SK-N-SH (cell line): Measurements from ENCODE around the gene TMEM259. TPM values are rescaled to one million over a fixed set of nuclear protein-coding genes. Genes with fewer than 3 reads are reported as not detected.

Source experiments
- CTCF ChIA-PET: fragments of 300-600, 350-600 bp; formaldehyde crosslinking; extraction: SDS; loops from one replicate; lab custom pipeline; 2021; lab: Yijun Ruan, JAX
- POLR2A ChIA-PET: fragments of 350-600 bp; sonication (Branson Sonifier 250); formaldehyde crosslinking; extraction: SDS; loops from one replicate; lab custom pipeline; 2020; ENCODE audit warnings: antibody characterized with exemption, inconsistent platforms; lab: Yijun Ruan, JAX
- DNase-seq: peaks from one replicate; pipeline ENCODE4 v3.0.0; 2012
- H2AFZ ChIP-seq: fragments of 200-600 bp; sonication (generic); 2 replicates; pipeline ENCODE4 v1.8.1; 2016; ENCODE audit warnings: antibody characterized with exemption, mild to moderate bottlenecking, low read depth
- H3F3A ChIP-seq: fragments of 200-600 bp; sonication (generic); replicated peaks from 2 replicates; pipeline ENCODE3; 2016; ENCODE audit warnings: antibody characterized with exemption, mild to moderate bottlenecking; ENCODE audit not compliant: insufficient read depth
- H3K27ac ChIP-seq, 2 experiments: fragments of 200-500 bp in 1 of 2; fragments of 200-600 bp in 1 of 2; sonication (Bioruptor generic) in 1 of 2; sonication (generic), shearing (Covaris generic) in 1 of 2; 2 replicates each; pipeline versions ENCODE4 v1.5.1 to v1.6.1; 2014 to 2016; ENCODE audit warnings: low read depth in 2 of 2, inconsistent platforms in 1 of 2, low read length in 1 of 2, mild to moderate bottlenecking in 1 of 2, mixed read lengths in 1 of 2
- H3K27me3 ChIP-seq: fragments of 200-600 bp; sonication (generic), shearing (Covaris generic); 2 replicates; pipeline ENCODE4 v1.6.1; 2016; ENCODE audit warnings: mixed run types; ENCODE audit not compliant: insufficient read depth
- H3K36me3 ChIP-seq, 2 experiments: fragments of 200-500 bp in 1 of 2; fragments of 200-600 bp in 1 of 2; sonication (Bioruptor generic) in 1 of 2; sonication (generic) in 1 of 2; replicated peaks in 1 of 2; 2 replicates each; pipeline versions ENCODE3 to v1.5.1; 2014 to 2016; ENCODE audit warnings: low read length in 1 of 2, mild to moderate bottlenecking in 1 of 2; ENCODE audit not compliant: insufficient read depth in 2 of 2, control insufficient read depth in 1 of 2
- H3K4me1 ChIP-seq, 2 experiments: fragments of 200-500 bp in 1 of 2; fragments of 200-600 bp in 1 of 2; sonication (Bioruptor generic) in 1 of 2; sonication (generic), shearing (Covaris generic) in 1 of 2; 2 replicates each; pipeline versions ENCODE4 v1.5.1 to v1.6.1; 2014 to 2016; ENCODE audit warnings: low read depth in 1 of 2, low read length in 1 of 2, mixed run types in 1 of 2; ENCODE audit not compliant: insufficient read depth in 2 of 2, control insufficient read depth in 1 of 2
- H3K4me2 ChIP-seq: fragments of 200-600 bp; sonication (generic), shearing (Covaris generic); 2 replicates; pipeline ENCODE4 v1.6.1; 2017; ENCODE audit warnings: mixed run types
- H3K4me3 ChIP-seq, 2 experiments: fragments of 200-500 bp in 1 of 2; fragments of 200-600 bp in 1 of 2; sonication (Bioruptor generic) in 1 of 2; sonication (generic), shearing (Covaris generic) in 1 of 2; 2 replicates each; pipeline versions ENCODE4 v1.5.1 to v1.8.1; 2014 to 2016; ENCODE audit warnings: low read depth in 2 of 2, inconsistent platforms in 1 of 2, low read length in 1 of 2, mild to moderate bottlenecking in 1 of 2, mixed read lengths in 1 of 2, moderate library complexity in 1 of 2
- H3K79me2 ChIP-seq: fragments of 200-600 bp; sonication (generic); 2 replicates; pipeline ENCODE4 v1.8.1; 2017; ENCODE audit warnings: mild to moderate bottlenecking; ENCODE audit not compliant: insufficient read depth
- H3K9ac ChIP-seq: fragments of 200-600 bp; sonication (generic); 2 replicates; pipeline ENCODE4 v1.6.1; 2017; ENCODE audit warnings: mixed run types
- H3K9me2 ChIP-seq: fragments of 200-600 bp; sonication (generic); 2 replicates; pipeline ENCODE4 v1.6.1; 2017; ENCODE audit warnings: mixed run types
- H3K9me3 ChIP-seq: fragments of 200-600 bp; sonication (generic); 2 replicates; pipeline ENCODE4 v1.6.1; 2017; ENCODE audit warnings: mixed run types, mild to moderate bottlenecking, moderate library complexity
- H4K20me1 ChIP-seq: fragments of 200-600 bp; sonication (generic); 2 replicates; pipeline ENCODE4 v1.6.1; 2017; ENCODE audit warnings: mild to moderate bottlenecking, mixed run types; ENCODE audit not compliant: insufficient read depth
- EP300 ChIP-seq, 2 experiments: IDR thresholded peaks; 2 replicates each; pipeline versions ENCODE4 v1.4.0 to v1.6.1; 2012; ENCODE audit warnings: borderline replicate concordance in 1 of 2, low read depth in 1 of 2, low read length in 1 of 2
- IRF3 ChIP-seq: fragments of 150-350 bp; IDR thresholded peaks from 2 replicates; pipeline ENCODE4 v1.6.1; 2016; ENCODE audit warnings: mild to moderate bottlenecking, low read depth, low read length
- JUND ChIP-seq: IDR thresholded peaks from 2 replicates; pipeline ENCODE4 v1.4.0; 2012
- MAX ChIP-seq: IDR thresholded peaks from 2 replicates; pipeline ENCODE4 v1.4.0; 2012; ENCODE audit warnings: low read depth
- MEF2A ChIP-seq: IDR thresholded peaks from 2 replicates; pipeline ENCODE4 v1.4.0; 2012; ENCODE audit warnings: low read depth, borderline replicate concordance
- NRF1 ChIP-seq: IDR thresholded peaks from 2 replicates; pipeline ENCODE4 v1.6.1; 2012; ENCODE audit warnings: low read depth, mild to moderate bottlenecking, low read length
- RAD21 ChIP-seq: IDR thresholded peaks from 2 replicates; pipeline ENCODE4 v1.6.1; 2012; ENCODE audit warnings: mild to moderate bottlenecking, low read length
- RCOR1 ChIP-seq: fragments of 150-350 bp; IDR thresholded peaks from 2 replicates; pipeline ENCODE4 v1.6.1; 2017; ENCODE audit warnings: antibody characterized with exemption, low read length
- RFX5 ChIP-seq: IDR thresholded peaks from 2 replicates; pipeline ENCODE4 v1.6.1; 2012; ENCODE audit warnings: mild to moderate bottlenecking, improper control_type of control experiment, low read length
- RXRA ChIP-seq: IDR thresholded peaks from 2 replicates; pipeline ENCODE4 v1.4.0; 2012; ENCODE audit warnings: low read depth, mild to moderate bottlenecking, borderline replicate concordance
- USF2 ChIP-seq: fragments of 150-350 bp; IDR thresholded peaks from 2 replicates; pipeline ENCODE4 v1.6.1; 2017; ENCODE audit warnings: antibody characterized with exemption, low read length, low read depth, borderline replicate concordance
- YY1 ChIP-seq: IDR thresholded peaks from 2 replicates; pipeline ENCODE4 v1.4.0; 2012; ENCODE audit warnings: low read depth, mild to moderate bottlenecking
- WGBS: methylation state at CpG from one replicate; pipeline ENCODE4 v1.1.6; 2017; ENCODE audit warnings: low lambda C conversion rate; 5-methylcytosine and 5-hydroxymethylcytosine counted together
- polyA plus RNA-seq, 3 experiments: library from polyadenylated mRNA; depleted of rRNA; stranded (reverse); fragments of >200 nt; gene quantifications; 2 replicates each; pipeline ENCODE4 v1.2.3, GENCODE V29; 2012

TMEM259 gene
- polyA plus RNA-seq, 1 of the 3 experiments (the other 2 are of a cell fraction): 138 TPM

- Histone ChIP-seq H4K20me1 (no peaks in the 10 kb centered on the region), H3K79me2 (no peaks in the 10 kb centered on the region), H3K9me2 (no peaks in the 10 kb centered on the region), H2AFZ (no peak overlapping the region), H3K9me3 (peaks cover 11% of the 10 kb centered on the region; the same call in 1 of the 2 replicates), H3K27me3 (no peaks in the 10 kb centered on the region), H3K4me3 (no peak overlapping the region), H3K4me1 (no peaks in the 10 kb centered on the region), H3K4me2 (no peak overlapping the region), H3K36me3 (no peaks in the 10 kb centered on the region), H3K9ac (no peak overlapping the region), H3K27ac (no peak overlapping the region), H3F3A (peaks cover 4% of the 10 kb centered on the region)
- ChIA-PET CTCF (interaction anchor here (0.9 to 1.3 kb wide), 4 partner anchors 10 to 140 kb away, joined by 3 to 6 read pairs (median 5); partner anchors contain the start of gene ARHGAP45), POLR2A (no interaction called here)
- 76% methylated on average over 19 of the region's 31 CpGs for WGBS
- TF ChIP-seq IRF3: no peak
- no peak for DNase-seq
Measured at GRCh38 chr19:1053176-1054101, 32.5 kb upstream of the TMEM259 start.

GRCh38 chr19:1052349-1052975 lies 31.5 kb upstream of the TMEM259 start:
- Histone ChIP-seq H3K36me3 (no peaks in the 10 kb centered on the region), H3K27me3 (no peaks in the 10 kb centered on the region), H3K9me2 (no peaks in the 10 kb centered on the region), H3K9ac (no peak overlapping the region), H3K4me2 (no peak overlapping the region), H3K79me2 (no peaks in the 10 kb centered on the region), H3K27ac (no peak overlapping the region), H2AFZ (no peak overlapping the region), H4K20me1 (no peaks in the 10 kb centered on the region), H3K4me3 (no peak overlapping the region), H3F3A (peaks cover 4% of the 10 kb centered on the region), H3K4me1 (no peaks in the 10 kb centered on the region), H3K9me3 (peaks cover 8% of the 10 kb centered on the region; the same call in 1 of the 2 replicates)
- no peak for DNase-seq
- ChIA-PET POLR2A (no interaction called here), CTCF (no interaction called here)
- WGBS: 67% methylated on average over 5 of the region's 5 CpGs
- TF ChIP-seq RFX5 (no peak), MEF2A (no peak), RAD21 (no peak), EP300 (IDR thresholded peaks at IDR 0.05; ENCODE audit: borderline replicate concordance in 1 of 2, low read depth in 1 of 2, low read length in 1 of 2) (no peak), IRF3 (no peak), RCOR1 (no peak), USF2 (no peak), YY1 (no peak), NRF1 (no peak), RXRA (no peak), MAX (no peak), JUND (no peak)
